ENCODE data around the gene PWWP2B.

PWWP2B gene

DNA sequence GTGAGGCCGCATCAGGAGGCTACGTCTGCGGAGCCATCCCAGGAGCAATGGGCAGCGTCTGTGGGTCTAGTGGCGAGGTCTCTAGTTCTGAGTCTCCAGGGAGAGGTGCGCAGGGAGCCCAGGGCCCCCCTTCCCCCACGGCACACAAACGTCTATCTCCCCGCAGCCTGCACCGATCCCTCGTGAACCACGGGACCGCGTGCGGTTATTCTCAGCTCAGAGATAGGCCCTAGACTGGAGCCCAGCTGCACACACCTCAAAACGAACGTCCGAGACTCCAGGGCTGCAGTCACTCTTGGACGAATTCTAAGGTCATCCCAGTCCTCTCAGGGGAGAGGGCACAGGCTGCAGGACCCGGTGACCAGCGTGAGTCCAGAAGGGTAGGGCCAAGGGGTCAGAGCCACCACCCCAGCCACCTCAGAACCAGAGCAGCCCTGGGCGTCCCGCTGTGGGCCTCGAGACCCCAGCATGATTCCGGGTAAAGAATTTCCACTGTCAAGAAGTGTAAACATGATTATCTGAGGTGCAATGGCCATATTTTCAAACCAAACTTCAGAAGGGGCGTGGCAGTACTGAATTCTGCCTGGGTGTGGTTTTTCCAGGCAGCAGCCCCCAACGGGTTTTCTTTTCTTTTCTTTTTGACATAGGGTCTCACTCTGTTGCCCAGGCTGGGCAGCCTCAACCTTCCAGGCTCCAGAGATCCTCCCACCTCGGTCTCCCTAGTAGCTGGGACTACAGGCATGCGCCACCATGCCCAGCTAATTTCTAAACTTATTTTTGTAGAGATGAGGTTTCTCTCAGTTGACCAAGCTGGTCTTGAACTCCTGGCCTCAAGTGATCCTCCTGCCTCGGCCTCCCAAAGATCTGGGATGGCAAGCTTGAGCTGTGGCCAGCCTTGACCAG, 57.5 kb downstream of the PWWP2B start:
- DNase-seq (ENCODE audit: low spot score) = no peak
- in situ Hi-C loops (cut with MboI; ENCODE audit: low pct_unique_long_range_greater_than_20kb, low sequenced_read_pairs, unreplicated experiment) = loop anchor here (10.0 kb wide), 1 partner anchor 190 kb away; no protein-coding TSS in a partner anchor
- TF ChIP-seq, protein P1, sequence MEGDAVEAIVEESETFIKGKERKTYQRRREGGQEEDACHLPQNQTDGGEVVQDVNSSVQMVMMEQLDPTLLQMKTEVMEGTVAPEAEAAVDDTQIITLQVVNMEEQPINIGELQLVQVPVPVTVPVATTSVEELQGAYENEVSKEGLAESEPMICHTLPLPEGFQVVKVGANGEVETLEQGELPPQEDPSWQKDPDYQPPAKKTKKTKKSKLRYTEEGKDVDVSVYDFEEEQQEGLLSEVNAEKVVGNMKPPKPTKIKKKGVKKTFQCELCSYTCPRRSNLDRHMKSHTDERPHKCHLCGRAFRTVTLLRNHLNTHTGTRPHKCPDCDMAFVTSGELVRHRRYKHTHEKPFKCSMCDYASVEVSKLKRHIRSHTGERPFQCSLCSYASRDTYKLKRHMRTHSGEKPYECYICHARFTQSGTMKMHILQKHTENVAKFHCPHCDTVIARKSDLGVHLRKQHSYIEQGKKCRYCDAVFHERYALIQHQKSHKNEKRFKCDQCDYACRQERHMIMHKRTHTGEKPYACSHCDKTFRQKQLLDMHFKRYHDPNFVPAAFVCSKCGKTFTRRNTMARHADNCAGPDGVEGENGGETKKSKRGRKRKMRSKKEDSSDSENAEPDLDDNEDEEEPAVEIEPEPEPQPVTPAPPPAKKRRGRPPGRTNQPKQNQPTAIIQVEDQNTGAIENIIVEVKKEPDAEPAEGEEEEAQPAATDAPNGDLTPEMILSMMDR (IDR thresholded peaks at IDR 0.05; ENCODE audit: extremely low read depth, insufficient read depth, missing control alignments) = no peak

GRCh38 chr10:132455441-132455971, 58.5 kb downstream of the PWWP2B start:
- in situ Hi-C loops (cut with MboI; ENCODE audit: low pct_unique_long_range_greater_than_20kb, low sequenced_read_pairs, unreplicated experiment) = loop anchor here (10.0 kb wide), 1 partner anchor 189 kb away; no protein-coding TSS in a partner anchor
- TF ChIP-seq, protein P1 (IDR thresholded peaks at IDR 0.05; ENCODE audit: extremely low read depth, insufficient read depth, missing control alignments) = no peak
- DNase-seq (ENCODE audit: low spot score) = no peak

DNA sequence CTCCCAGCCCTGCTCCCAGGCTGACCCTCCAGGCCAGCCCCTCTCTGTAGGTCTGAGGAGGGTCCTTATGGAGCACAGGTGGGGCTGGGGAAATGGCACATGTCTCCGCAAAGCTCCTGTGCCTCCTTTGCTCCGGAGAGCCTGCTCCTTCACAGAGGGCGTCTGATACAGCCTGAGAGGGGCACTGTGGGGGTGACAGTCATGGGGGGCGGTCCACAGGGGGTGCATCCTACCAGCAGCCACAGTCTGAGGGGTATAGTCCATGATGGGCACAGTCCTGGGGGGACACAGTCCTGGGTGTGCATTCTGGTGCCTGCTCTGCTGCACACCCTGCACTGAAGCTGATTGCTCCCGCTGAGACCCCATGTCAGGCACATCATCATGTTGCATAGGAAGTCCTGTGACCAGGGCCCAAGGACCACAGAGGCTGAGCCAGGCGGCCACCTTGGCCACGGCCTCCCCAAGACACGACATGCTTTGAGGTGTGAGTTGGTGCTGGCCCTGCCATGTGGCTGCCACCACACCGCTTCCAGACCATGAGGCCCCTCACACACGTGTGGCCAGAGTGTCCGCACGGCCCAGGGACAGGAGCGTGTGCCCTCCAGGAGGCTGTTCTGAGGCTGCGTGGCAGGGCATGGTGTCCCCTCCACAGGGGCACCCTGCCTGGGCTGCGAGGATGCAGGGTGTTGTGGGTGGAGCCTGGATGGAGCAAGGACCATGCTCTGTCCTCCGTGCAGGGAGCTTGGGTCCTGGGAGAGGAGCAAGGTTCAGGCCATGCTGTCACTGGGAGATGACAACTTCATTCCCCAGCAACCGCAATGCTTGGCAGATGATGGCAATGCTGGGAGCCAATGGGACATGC, 59.2 kb downstream of the PWWP2B start:
- in situ Hi-C loops (cut with MboI; ENCODE audit: low pct_unique_long_range_greater_than_20kb, low sequenced_read_pairs, unreplicated experiment) = loop anchor here (10.0 kb wide), 1 partner anchor 189 kb away; no protein-coding TSS in a partner anchor
- TF ChIP-seq, protein P1 (IDR thresholded peaks at IDR 0.05; ENCODE audit: extremely low read depth, insufficient read depth, missing control alignments) = no peak
- no peak for DNase-seq (ENCODE audit: low spot score)

DNA sequence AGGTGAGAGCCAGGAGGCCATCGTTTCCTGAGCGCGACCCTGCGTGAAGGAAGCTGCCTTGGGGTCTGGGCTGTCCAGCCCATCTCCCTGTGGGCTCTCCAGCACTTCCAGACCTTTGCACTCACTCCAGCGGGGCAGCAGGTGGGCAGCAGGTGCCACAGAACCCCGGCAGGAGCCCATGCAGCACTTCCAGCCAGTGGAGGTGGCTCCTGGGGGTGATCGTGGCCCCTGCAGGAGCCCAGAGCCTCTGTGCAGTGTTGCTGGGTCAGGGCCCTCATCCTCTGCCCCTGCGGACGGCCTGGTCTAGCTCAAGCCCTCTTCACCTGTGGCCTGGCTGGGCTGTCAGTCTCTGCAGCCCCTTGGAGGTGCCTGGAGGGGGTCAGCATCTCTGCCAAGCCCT, 59.9 kb downstream of the PWWP2B start:
- in situ Hi-C loops (cut with MboI; ENCODE audit: low pct_unique_long_range_greater_than_20kb, low sequenced_read_pairs, unreplicated experiment) = loop anchor here (10.0 kb wide), 1 partner anchor 188 kb away; no protein-coding TSS in a partner anchor
- no peak for DNase-seq (ENCODE audit: low spot score)
- TF ChIP-seq, protein P1 (IDR thresholded peaks at IDR 0.05; ENCODE audit: extremely low read depth, insufficient read depth, missing control alignments) = no peak

DNA sequence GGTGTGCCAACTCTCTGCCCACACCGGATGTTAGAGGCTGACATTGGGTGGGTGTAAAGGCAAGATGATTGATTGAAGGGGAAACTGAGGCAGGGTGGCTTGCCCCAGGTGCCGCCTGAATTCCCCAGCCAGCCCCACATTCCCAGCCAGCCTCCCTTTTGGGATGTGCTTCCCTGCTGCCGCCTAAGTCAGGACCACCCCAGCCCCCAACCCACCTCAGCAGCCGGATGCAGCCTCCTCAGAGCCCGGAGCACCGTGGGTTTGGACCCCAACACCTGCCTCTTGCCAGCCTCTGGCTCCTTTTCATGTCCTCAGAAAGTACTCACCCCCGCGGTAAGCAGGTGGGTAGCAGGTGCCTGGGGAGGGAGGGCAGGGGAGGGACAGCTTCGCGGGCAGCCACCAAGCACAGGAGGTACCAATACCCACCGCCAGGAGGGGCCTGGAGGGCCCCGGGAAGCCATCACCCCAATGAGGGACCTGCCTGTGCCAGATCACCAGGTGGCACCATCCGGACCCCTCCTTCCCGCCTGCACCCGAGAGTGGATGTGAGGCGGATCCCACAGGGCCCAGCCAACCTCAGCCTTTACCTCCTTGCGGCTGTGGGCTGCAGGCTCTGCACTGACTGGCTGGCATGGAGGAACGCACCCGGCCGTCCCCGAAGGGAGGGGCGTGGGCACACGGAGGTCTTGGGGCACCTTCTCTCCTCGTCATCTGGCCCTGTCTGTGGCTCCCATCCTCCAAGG, 60.5 kb downstream of the PWWP2B start:
- TF ChIP-seq, protein P1 (IDR thresholded peaks at IDR 0.05; ENCODE audit: extremely low read depth, insufficient read depth, missing control alignments) = no peak
- no peak for DNase-seq (ENCODE audit: low spot score)
- in situ Hi-C loops (cut with MboI; ENCODE audit: low pct_unique_long_range_greater_than_20kb, low sequenced_read_pairs, unreplicated experiment) = loop anchor here (10.0 kb wide), 1 partner anchor 187 kb away; no protein-coding TSS in a partner anchor

Measured in GM13977 (cell line).